Stimulated activated CD4-positive, alpha-beta T cell treated with anti-CD3 and anti-CD28 coated beads, Interleukin-4, amount 100 ng/mL, for 24 hours (primary cell): ENCODE measurements around the gene ARHGAP27.

Source experiments
- DNase-seq: peaks from one replicate; pipeline ENCODE4 v3.0.0-alpha.2; 2020

Gene ARHGAP27

GRCh38 chr17:45430006-45430737 lies 2.5 kb downstream of the ARHGAP27 start:
- DNase-seq, result no peak

- no peak for DNase-seq
Observed at GRCh38 chr17:45429339-45430005, 3.2 kb downstream of the ARHGAP27 start.

- no peak for DNase-seq
Observed at GRCh38 chr17:45428931-45429338, 3.7 kb downstream of the ARHGAP27 start.

- DNase-seq, result peak; percentile 81
Observed at GRCh38 chr17:45428050-45428617, 4.5 kb downstream of the ARHGAP27 start.

DNA sequence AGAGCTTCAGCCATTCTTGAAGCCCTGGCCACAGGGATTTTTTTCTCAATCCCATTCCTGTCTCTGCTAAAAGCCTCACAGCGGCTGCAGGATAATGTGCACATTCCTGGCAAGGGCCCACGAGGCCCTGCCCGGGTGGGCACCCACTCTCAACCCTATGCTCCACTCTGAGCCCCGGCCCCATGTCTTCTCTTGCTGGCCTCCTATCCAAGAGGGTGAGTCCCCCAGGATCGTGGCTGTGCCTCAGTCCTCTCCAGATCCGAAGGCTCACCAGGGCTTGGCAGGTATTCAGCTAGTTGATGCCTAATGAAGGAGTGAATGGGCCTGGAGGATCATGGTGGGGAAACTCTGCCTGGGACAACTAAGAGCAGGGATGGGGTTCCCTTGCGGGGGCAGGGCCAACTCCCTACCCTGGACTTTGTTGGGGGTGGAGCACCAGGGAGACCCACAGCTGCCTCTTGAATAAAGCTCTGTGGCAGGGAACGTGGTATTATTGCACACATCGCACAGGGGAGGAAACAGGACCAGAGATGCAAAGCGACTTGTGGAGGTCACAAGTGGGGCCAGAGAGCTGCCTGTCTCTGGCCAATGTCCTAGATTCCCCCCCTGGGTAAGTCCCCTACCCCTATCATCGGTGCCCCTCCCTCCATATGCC lies 5.4 kb downstream of the ARHGAP27 start:
- no peak for DNase-seq

GRCh38 chr17:45426561-45426960 lies 6.1 kb downstream of the ARHGAP27 start:
- no peak for DNase-seq

GRCh38 chr17:45425984-45426413 lies 6.7 kb downstream of the ARHGAP27 start:
- DNase-seq, result no peak

DNA sequence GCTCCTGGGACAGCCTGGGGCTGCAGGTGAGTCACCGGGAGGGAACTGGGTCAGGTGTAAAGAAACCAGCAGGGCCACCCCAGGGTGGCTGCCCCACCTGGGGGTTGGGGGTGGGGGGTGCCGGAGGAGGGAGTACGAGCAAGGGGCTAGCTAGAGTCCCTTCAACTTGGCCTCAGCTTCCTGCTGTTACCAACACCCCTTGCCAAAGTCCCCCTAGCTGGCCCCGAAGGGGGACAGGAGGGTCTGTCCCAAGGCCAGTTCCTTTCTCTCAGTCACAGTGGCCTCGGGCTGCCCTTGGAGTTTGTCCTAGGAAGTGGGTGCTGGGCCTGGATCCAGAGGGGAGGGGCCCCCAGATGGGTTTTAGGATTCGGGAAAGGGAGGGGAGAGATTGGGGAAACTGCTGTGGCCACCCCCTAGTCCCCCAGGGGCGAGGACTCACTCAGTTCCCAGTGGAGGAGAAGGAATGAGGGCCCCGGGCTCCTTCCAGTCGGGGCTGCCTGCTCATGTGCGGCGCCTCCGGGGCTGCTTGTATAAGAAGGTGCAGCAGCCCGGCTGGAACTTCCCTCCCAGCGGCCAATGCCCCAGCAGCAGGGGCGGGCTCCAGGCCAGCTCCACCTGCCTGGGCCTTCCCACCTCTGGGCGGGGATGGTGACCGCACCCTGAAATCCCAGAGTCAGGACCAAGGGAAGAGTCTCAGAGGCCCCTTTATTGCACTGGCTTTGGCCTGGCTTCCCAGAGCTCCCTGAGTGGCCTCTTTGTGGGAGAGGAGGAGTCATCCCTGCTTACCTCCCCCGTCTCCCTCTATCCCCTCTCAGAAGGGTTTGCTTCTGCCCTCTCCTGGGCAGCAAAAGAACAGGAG lies 7.3 kb downstream of the ARHGAP27 start:
- DNase-seq, result no peak

DNA sequence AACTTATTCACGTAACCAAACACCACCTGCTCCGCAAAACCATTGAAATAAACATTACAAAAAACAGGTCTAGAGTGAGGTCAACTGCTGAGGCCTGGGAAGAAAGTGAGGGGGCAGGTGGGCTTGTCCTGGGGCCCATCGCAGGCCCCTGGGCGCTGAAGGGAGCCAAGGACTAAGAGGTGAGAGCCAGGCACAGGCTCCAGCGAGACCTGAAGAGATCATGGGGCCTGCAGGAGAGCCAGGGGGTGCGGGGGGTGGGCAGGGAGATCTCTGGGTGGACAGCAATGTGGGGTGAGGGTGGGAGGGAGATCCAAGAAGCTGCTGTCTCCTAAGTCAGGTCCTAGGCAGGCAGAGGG lies 7.9 kb downstream of the ARHGAP27 start:
- DNase-seq, result no peak

- DNase-seq, result no peak
Observed at GRCh38 chr17:45423975-45424335, 8.7 kb downstream of the ARHGAP27 start.

GRCh38 chr17:45423304-45423974 lies 9.2 kb downstream of the ARHGAP27 start:
- DNase-seq, result no peak

DNA sequence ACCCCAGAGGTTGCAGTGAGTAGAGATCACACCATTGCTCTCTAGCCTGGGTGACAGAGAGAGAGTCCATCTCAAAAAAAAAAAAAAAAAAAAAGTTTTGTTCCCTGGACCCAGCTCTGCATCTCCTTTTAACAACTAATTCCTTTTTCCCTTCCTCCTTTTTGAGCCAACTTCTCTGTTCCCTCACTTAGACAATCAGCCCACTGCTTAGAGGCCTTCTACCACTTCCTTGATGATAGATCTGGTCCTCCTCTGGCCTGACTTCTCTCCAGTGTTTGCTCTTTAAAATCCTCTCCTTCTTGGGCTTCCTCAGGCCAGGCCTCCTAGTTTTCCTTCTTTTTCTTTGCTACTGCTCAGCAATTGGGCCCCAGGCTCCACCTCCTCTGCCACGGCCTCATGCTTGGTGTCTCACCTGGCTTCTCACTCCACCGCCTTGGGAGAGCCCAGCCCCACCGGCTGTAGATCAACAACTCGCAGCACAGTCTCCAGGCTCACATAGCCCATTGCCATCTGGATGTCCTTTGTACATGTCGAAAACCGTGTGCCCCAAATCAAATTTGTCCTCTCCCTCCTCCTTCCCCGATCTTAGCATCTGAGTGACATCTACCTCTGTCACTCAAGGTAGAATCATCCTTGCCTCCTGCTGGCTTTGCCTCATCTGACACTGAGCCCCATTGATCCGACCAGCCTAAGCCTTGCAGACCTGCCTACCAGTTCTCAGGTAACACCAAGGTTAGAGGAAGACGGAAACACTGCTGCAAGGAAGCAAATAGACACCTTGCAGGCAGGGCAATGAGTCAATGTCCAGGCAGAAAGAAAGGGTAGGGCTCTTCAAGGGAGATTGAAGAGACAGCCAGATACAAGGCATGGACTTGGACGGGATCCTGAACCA lies 17.4 kb downstream of the ARHGAP27 start:
- DNase-seq, result no peak

GRCh38 chr17:45413498-45413923 lies 19.2 kb downstream of the ARHGAP27 start:
- DNase-seq, result no peak

GRCh38 chr17:45411348-45412105 lies 21.1 kb downstream of the ARHGAP27 start:
- DNase-seq, result no peak

GRCh38 chr17:45410144-45411091 lies 22.3 kb downstream of the ARHGAP27 start:
- peak; percentile 62 for DNase-seq

DNA sequence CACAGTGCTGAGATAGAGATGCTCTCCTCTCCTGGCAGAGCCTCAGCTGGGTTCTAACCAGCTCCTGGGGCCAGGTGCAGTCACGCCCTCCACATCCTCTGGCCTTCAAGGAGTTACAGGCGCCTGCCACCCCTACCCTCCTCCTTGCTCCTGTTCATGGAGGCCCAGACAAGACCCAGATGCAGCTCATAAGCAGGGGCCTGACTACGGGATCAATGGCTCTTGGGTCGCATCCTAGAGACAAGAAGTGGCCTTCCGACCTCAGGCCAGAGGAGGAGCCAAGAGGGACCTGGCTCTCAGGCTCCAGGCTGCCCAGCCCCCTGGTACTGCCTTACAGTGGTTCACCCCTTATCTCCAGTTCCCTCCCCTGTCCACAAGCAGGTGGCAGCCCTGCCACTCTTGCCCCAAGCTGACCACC lies 23.0 kb downstream of the ARHGAP27 start:
- no peak for DNase-seq

DNA sequence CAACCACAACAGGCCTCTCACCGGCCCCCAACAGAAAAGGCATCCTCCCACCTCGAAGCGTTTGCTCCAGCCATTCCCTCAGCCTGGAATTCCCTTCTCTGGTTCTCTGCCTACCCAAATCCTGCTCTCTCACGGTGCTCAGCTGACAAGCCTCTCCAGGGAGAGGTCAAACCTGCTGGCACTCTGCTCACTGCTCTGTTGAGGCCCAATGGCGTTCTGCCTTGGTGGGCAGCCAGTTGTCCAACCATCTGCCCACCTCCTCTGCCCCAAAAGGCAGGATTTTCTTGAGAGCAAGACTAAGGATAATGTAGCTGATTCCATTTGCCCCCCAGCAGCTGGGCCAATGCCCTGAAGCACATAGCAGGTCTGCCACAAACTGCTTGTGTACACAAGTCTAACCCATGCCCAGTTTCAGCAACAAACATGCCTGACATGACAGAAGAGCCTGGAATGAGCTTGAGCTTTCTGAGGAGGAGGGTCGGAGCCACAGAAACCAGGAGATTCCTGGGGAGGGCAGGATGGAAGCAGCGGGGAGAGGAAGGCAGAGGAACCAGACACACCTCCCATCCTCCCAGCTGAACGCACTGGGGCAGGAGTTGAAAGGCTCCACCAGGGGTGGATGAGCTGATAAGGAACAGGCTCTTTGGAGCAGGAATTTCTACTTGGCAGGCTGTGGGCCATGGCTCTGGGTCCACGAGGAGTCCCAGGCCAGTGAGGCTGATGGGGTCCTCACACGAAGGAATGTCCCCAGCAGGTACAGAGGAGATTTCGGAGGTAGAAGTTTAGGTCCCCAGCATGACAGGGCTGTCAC lies 23.9 kb downstream of the ARHGAP27 start:
- DNase-seq, result no peak

- DNase-seq, result no peak
Observed at GRCh38 chr17:45406107-45406506, 26.6 kb downstream of the ARHGAP27 start.
